Measurements from ENCODE around the gene FAM163B. TPM values are rescaled to one million over a fixed set of nuclear protein-coding genes. Genes with fewer than 3 reads are reported as not detected.
A peak's percentile ranks its signal among the peaks of the same experiment; 100 is the strongest.

Gene FAM163B
- total RNA-seq, 1 donor from 2014 or later, result not detected

- Histone ChIP-seq H3K27me3 (ENCODE audit: insufficient read depth, low read length) (peaks cover 22% of the 10 kb centered on the region), H3K4me3 (ENCODE audit: insufficient read depth, low read depth, low read length) (no peak overlapping the region), H3K79me2 (ENCODE audit: insufficient read depth, low read length) (no peaks in the 10 kb centered on the region), H2AFZ (ENCODE audit: low read depth, low read length) (no peak overlapping the region), H3K36me3 (ENCODE audit: insufficient read depth, low read length) (no peaks in the 10 kb centered on the region), H3K27ac (ENCODE audit: low read depth, low read length) (no peak overlapping the region), H3K9me3 (ENCODE audit: insufficient read depth, low read depth, low read length) (peaks cover 4% of the 10 kb centered on the region), H3K9ac (ENCODE audit: low read length) (no peak overlapping the region), H3K4me2 (ENCODE audit: low read length) (no peak overlapping the region), H3K4me1 (ENCODE audit: insufficient read depth, low read length) (no peaks in the 10 kb centered on the region), H4K20me1 (ENCODE audit: insufficient read depth, low read length) (no peaks in the 10 kb centered on the region)
- peaks cover 3% of the 10 kb centered on the region for H3K9me3 Mint-ChIP-seq (ENCODE audit: unreplicated experiment)
- FAIRE-seq (no peak), DNase-seq (ENCODE audit: low read depth) (no peak)
- no peak for TF ChIP-seq CTCF (IDR thresholded peaks at IDR 0.05; ENCODE audit: insufficient read depth, low read depth, low read length)
- peaks cover 10% of the 10 kb centered on the region for H3K4me1 Mint-ChIP-seq (ENCODE audit: low read depth, unreplicated experiment)
- no peaks in the 10 kb centered on the region for H3K36me3 Mint-ChIP-seq (ENCODE audit: low read depth, unreplicated experiment)
- peaks cover 44% of the 10 kb centered on the region for H3K27me3 Mint-ChIP-seq (ENCODE audit: low read depth, unreplicated experiment)
- H3K27ac Mint-ChIP-seq (ENCODE audit: unreplicated experiment), result peak overlapping the region; percentile 10
- no peak overlapping the region for H3K4me3 Mint-ChIP-seq (ENCODE audit: unreplicated experiment)
Measured at GRCh38 chr9:133584167-133584558, 25.0 kb downstream of the FAM163B start.

GRCh38 chr9:133583586-133583985 lies 25.6 kb downstream of the FAM163B start:
- Histone ChIP-seq H3K79me2 (ENCODE audit: insufficient read depth, low read length) (no peaks in the 10 kb centered on the region), H3K4me1 (ENCODE audit: insufficient read depth, low read length) (no peaks in the 10 kb centered on the region), H2AFZ (ENCODE audit: low read depth, low read length) (no peak overlapping the region), H3K9ac (ENCODE audit: low read length) (no peak overlapping the region), H3K4me3 (ENCODE audit: insufficient read depth, low read depth, low read length) (no peak overlapping the region), H3K27me3 (ENCODE audit: insufficient read depth, low read length) (peaks cover 22% of the 10 kb centered on the region), H3K36me3 (ENCODE audit: insufficient read depth, low read length) (no peaks in the 10 kb centered on the region), H4K20me1 (ENCODE audit: insufficient read depth, low read length) (no peaks in the 10 kb centered on the region), H3K4me2 (ENCODE audit: low read length) (no peak overlapping the region), H3K27ac (ENCODE audit: low read depth, low read length) (no peak overlapping the region), H3K9me3 (ENCODE audit: insufficient read depth, low read depth, low read length) (peaks cover 4% of the 10 kb centered on the region)
- no peak overlapping the region for H3K4me3 Mint-ChIP-seq (ENCODE audit: unreplicated experiment)
- TF ChIP-seq CTCF (IDR thresholded peaks at IDR 0.05; ENCODE audit: insufficient read depth, low read depth, low read length) (no peak), EZH2 (IDR thresholded peaks at IDR 0.05; ENCODE audit: insufficient read depth, low read length) (no peak)
- peaks cover 10% of the 10 kb centered on the region for H3K4me1 Mint-ChIP-seq (ENCODE audit: low read depth, unreplicated experiment)
- H3K27me3 Mint-ChIP-seq (ENCODE audit: low read depth, unreplicated experiment), result peaks cover 41% of the 10 kb centered on the region
- H3K9me3 Mint-ChIP-seq (ENCODE audit: unreplicated experiment), result peaks cover 3% of the 10 kb centered on the region
- no peaks in the 10 kb centered on the region for H3K36me3 Mint-ChIP-seq (ENCODE audit: low read depth, unreplicated experiment)
- DNase-seq (ENCODE audit: low read depth) (no peak), FAIRE-seq (no peak)
- no peak overlapping the region for H3K27ac Mint-ChIP-seq (ENCODE audit: unreplicated experiment)

- Histone ChIP-seq H3K4me3 (ENCODE audit: insufficient read depth, low read depth, low read length) (no peak overlapping the region), H3K9me3 (ENCODE audit: insufficient read depth, low read depth, low read length) (no peaks in the 10 kb centered on the region), H3K27ac (ENCODE audit: low read depth, low read length) (no peak overlapping the region), H3K4me1 (ENCODE audit: insufficient read depth, low read length) (no peaks in the 10 kb centered on the region), H3K27me3 (ENCODE audit: insufficient read depth, low read length) (peaks cover 22% of the 10 kb centered on the region), H3K36me3 (ENCODE audit: insufficient read depth, low read length) (no peaks in the 10 kb centered on the region), H3K79me2 (ENCODE audit: insufficient read depth, low read length) (no peaks in the 10 kb centered on the region), H2AFZ (ENCODE audit: low read depth, low read length) (no peak overlapping the region), H3K4me2 (ENCODE audit: low read length) (no peak overlapping the region), H4K20me1 (ENCODE audit: insufficient read depth, low read length) (no peaks in the 10 kb centered on the region), H3K9ac (ENCODE audit: low read length) (no peak overlapping the region)
- Mint-ChIP-seq H3K27me3 (ENCODE audit: low read depth, unreplicated experiment) (peaks cover 42% of the 10 kb centered on the region), H3K9me3 (ENCODE audit: unreplicated experiment) (no peaks in the 10 kb centered on the region), H3K4me1 (ENCODE audit: low read depth, unreplicated experiment) (peaks cover 10% of the 10 kb centered on the region), H3K4me3 (ENCODE audit: unreplicated experiment) (no peak overlapping the region), H3K36me3 (ENCODE audit: low read depth, unreplicated experiment) (no peaks in the 10 kb centered on the region), H3K27ac (ENCODE audit: unreplicated experiment) (no peak overlapping the region)
- DNase-seq (ENCODE audit: low read depth), result no peak
- no peak for FAIRE-seq
- no peak for TF ChIP-seq EZH2 (IDR thresholded peaks at IDR 0.05; ENCODE audit: insufficient read depth, low read length)
- no peak for TF ChIP-seq CTCF (IDR thresholded peaks at IDR 0.05; ENCODE audit: insufficient read depth, low read depth, low read length)
Measured at GRCh38 chr9:133583111-133583510, 26.1 kb downstream of the FAM163B start.
